ENCODE results near the gene TAF4. TPM values are rescaled to one million over a fixed set of nuclear protein-coding genes. Genes with fewer than 3 reads are reported as not detected.

The TAF4 gene
- total and polyA plus RNA-seq, 4 experiments from 2014 or later, result 0.54 to 33.1 (median 17.5) TPM

- intact Hi-C loops (cut with micrococcal nuclease), result no loop called here
- Histone ChIP-seq H3K36me3 (ENCODE audit: insufficient read depth, low read length) (no peaks in the 10 kb centered on the region), H3K4me3 (ENCODE audit: low read length in 2 of 2) (no peak overlapping the region), H3K27ac (ENCODE audit: low read depth, low read length) (no peak overlapping the region), H3K27me3 (ENCODE audit: insufficient read depth, low read length) (no peaks in the 10 kb centered on the region), H3K4me1 (ENCODE audit: insufficient read depth, low read length) (no peaks in the 10 kb centered on the region), H3K9me3 (ENCODE audit: control insufficient read depth in 1 of 2, low read length in 2 of 2) (no peaks in the 10 kb centered on the region)
- H3K9me3 Mint-ChIP-seq, result peaks cover 0 to 1% (median 0%) of the 10 kb centered on the region in 8 donors
- no peak for DNase-seq
- no peak overlapping the region for H3K27ac Mint-ChIP-seq
- H3K27me3 Mint-ChIP-seq, result peaks cover 0 to 4% of the 10 kb centered on the region in 2 donors
- H3K4me1 Mint-ChIP-seq, result no peaks in the 10 kb centered on the region
- ChIA-PET CTCF (ENCODE audit: partially characterized antibody) (no interaction called here), POLR2A (ENCODE audit: partially characterized antibody) (no interaction called here)
- H3K36me3 Mint-ChIP-seq, result no peaks in the 10 kb centered on the region
- no peak overlapping the region for H3K4me3 Mint-ChIP-seq
Measured at GRCh38 chr20:61926253-61926613, 139.4 kb downstream of the TAF4 start.

GRCh38 chr20:61925555-61926252 is 140.0 kb downstream of the TAF4 start:
- Mint-ChIP-seq H3K36me3 (no peaks in the 10 kb centered on the region), H3K9me3 (peaks cover 0 to 2% (median 0%) of the 10 kb centered on the region in 8 donors), H3K27ac (no peak overlapping the region), H3K4me1 (no peaks in the 10 kb centered on the region), H3K4me3 (no peak overlapping the region), H3K27me3 (peaks cover 0 to 4% of the 10 kb centered on the region in 2 donors)
- Histone ChIP-seq H3K27ac (ENCODE audit: low read depth, low read length) (no peak overlapping the region), H3K27me3 (ENCODE audit: insufficient read depth, low read length) (no peaks in the 10 kb centered on the region), H3K9me3 (ENCODE audit: control insufficient read depth in 1 of 2, low read length in 2 of 2) (no peaks in the 10 kb centered on the region), H3K4me1 (ENCODE audit: insufficient read depth, low read length) (no peaks in the 10 kb centered on the region), H3K4me3 (ENCODE audit: low read length in 2 of 2) (no peak overlapping the region), H3K36me3 (ENCODE audit: insufficient read depth, low read length) (no peaks in the 10 kb centered on the region)
- ChIA-PET CTCF (ENCODE audit: partially characterized antibody) (no interaction called here), POLR2A (ENCODE audit: partially characterized antibody) (no interaction called here)
- no peak for DNase-seq
- intact Hi-C loops (cut with micrococcal nuclease), result no loop called here

DNA sequence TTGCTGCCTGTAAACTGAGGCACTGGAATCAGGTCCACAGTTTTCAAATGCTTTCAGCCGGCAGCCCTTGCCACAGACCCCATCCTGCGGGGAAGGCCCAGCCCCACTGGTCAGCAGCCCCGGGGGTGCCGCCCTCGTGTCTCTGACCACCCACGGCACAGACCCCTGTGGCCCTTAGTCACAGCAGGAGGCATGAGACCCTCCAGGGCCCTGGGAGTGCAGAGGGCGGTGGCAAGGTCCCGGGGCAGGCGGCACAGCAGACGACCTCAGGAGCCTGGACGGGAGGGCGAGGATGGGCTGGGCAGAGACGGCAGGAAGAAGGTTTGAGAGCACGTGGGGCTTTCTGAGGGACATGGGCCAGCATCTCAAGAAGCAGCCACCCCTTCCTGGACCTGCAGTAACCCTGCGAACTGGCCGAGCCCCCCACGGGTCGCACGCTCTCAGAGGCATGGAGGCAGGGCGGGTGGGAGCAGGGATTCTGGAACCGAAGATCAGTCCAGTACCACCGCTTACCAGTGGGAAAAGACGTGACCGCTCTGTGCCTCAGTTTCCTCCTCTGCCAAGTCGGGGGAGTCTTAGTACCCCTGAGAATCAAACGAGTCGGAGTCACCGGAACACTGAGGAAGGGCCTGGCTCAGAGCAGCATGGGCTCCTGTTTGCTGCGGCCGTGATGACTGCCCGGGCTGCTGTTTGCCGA is 140.7 kb downstream of the TAF4 start:
- Histone ChIP-seq H3K27ac (ENCODE audit: low read depth, low read length) (no peak overlapping the region), H3K36me3 (ENCODE audit: insufficient read depth, low read length) (no peaks in the 10 kb centered on the region), H3K9me3 (ENCODE audit: control insufficient read depth in 1 of 2, low read length in 2 of 2) (no peaks in the 10 kb centered on the region), H3K4me3 (ENCODE audit: low read length in 2 of 2) (no peak overlapping the region), H3K27me3 (ENCODE audit: insufficient read depth, low read length) (no peaks in the 10 kb centered on the region), H3K4me1 (ENCODE audit: insufficient read depth, low read length) (no peaks in the 10 kb centered on the region)
- POLR2A ChIA-PET (ENCODE audit: partially characterized antibody), result no interaction called here
- Mint-ChIP-seq H3K27ac (no peak overlapping the region), H3K4me3 (no peak overlapping the region), H3K9me3 (peaks cover 0 to 3% (median 0%) of the 10 kb centered on the region in 8 donors), H3K27me3 (peaks cover 0 to 4% of the 10 kb centered on the region in 2 donors), H3K36me3 (no peaks in the 10 kb centered on the region), H3K4me1 (no peaks in the 10 kb centered on the region)
- CTCF ChIA-PET (ENCODE audit: partially characterized antibody), result no interaction called here
- no peak for DNase-seq
- intact Hi-C loops (cut with micrococcal nuclease), result no loop called here

Small RNA genes lying within 50 kb of the gene (microRNA-seq; reads per million reads assigned to microRNA genes)
- gene MIR1257 (ENCODE audit: borderline microRNAs expressed, borderline number of aligned reads, borderline replicate concordance), result not detected
- gene MIR3195 (ENCODE audit: borderline microRNAs expressed, borderline number of aligned reads, borderline replicate concordance), result not detected

Other genes with a start within 250 kb of the TAF4 start
- 10 to 100 TPM; 48.5 to 50.3 TPM for gene LSM14B, start 56.6 kb upstream of the TAF4 start, total RNA-seq
- gene LSM14B, start 56.6 kb upstream of the TAF4 start, polyA plus RNA-seq, result 1 to 10 TPM in 1 of 2 donors, under 1 TPM in 1; 0.78 to 1.2 TPM
- gene PSMA7, start 77.5 kb upstream of the TAF4 start, total RNA-seq, result 100 to 1,000 TPM; 182 to 190 TPM
- 100 to 1,000 TPM; 437 to 598 TPM for gene PSMA7, start 77.5 kb upstream of the TAF4 start, polyA plus RNA-seq
- gene SS18L1, start 77.9 kb upstream of the TAF4 start, total RNA-seq, result 10 to 100 TPM; 22.7 to 24.8 TPM
- gene SS18L1, start 77.9 kb upstream of the TAF4 start, polyA plus RNA-seq, result 1 to 10 TPM in 1 of 2 donors, under 1 TPM in 1; 0.71 to 1.4 TPM
- 10 to 100 TPM; 48.5 to 50.7 TPM for gene MTG2, start 117.1 kb upstream of the TAF4 start, total RNA-seq
- gene MTG2, start 117.1 kb upstream of the TAF4 start, polyA plus RNA-seq, result 10 to 100 TPM; 15.9 to 23.9 TPM
- not detected for gene HRH3, start 154.4 kb upstream of the TAF4 start, total RNA-seq
- not detected for gene HRH3, start 154.4 kb upstream of the TAF4 start, polyA plus RNA-seq
- 10 to 100 TPM; 76.2 to 84.4 TPM for gene OSBPL2, start 172.6 kb upstream of the TAF4 start, total RNA-seq
- 10 to 100 TPM; 14.8 to 22.0 TPM for gene OSBPL2, start 172.6 kb upstream of the TAF4 start, polyA plus RNA-seq
- 10 to 100 TPM; 59.4 to 62.2 TPM for gene ADRM1, start 237.1 kb upstream of the TAF4 start, total RNA-seq
- 100 to 1,000 TPM in 1 of 2 donors, 10 to 100 TPM in 1; 95.8 to 102 TPM for gene ADRM1, start 237.1 kb upstream of the TAF4 start, polyA plus RNA-seq